IgD-negative memory B cell (primary cell): ENCODE results near the gene S100B. TPM values are rescaled to one million over a fixed set of nuclear protein-coding genes. Genes with fewer than 3 reads are reported as not detected.
"Not testable (repeated sequence)": the region's sequence is repeated elsewhere in the genome, so short reads cannot be mapped to it uniquely, and the experiment has no call there.

Experiments used
- H3K27ac Mint-ChIP-seq, 3 donors: one replicate each; pipeline ENCODE4 v1.8.0; 2020 to 2022; ENCODE audit warnings: mild to moderate bottlenecking in 3 of 3, mixed read lengths in 3 of 3, moderate library complexity in 1 of 3
- H3K27me3 Mint-ChIP-seq: one replicate; pipeline ENCODE4 v1.8.0; 2021; ENCODE audit warnings: mixed read lengths
- H3K36me3 Mint-ChIP-seq: one replicate; pipeline ENCODE4 v1.8.0; 2020; ENCODE audit warnings: mild to moderate bottlenecking, mixed read lengths
- H3K4me1 Mint-ChIP-seq, 3 donors: one replicate each; pipeline ENCODE4 v1.8.0; 2020 to 2022; ENCODE audit warnings: mixed read lengths in 3 of 3, mild to moderate bottlenecking in 1 of 3
- H3K4me3 Mint-ChIP-seq, 4 donors: one replicate each; pipeline ENCODE4 v1.8.0; 2020 to 2022; ENCODE audit warnings: mild to moderate bottlenecking in 4 of 4, mixed read lengths in 4 of 4, moderate library complexity in 3 of 4
- H3K9me3 Mint-ChIP-seq, 3 donors: one replicate each; pipeline ENCODE4 v1.8.0; 2020 to 2021; ENCODE audit warnings: mixed read lengths in 3 of 3, mild to moderate bottlenecking in 1 of 3
- polyA plus RNA-seq: library from polyadenylated mRNA; unstranded; fragments of 300-500 nt; fragmentation: Illumina TruSeq; gene quantifications from one replicate; pipeline ENCODE4 v1.2.3, GENCODE V29; 2021

S100B gene
- polyA plus RNA-seq, 1 donor from 2014 or later = 4.2 TPM

DNA sequence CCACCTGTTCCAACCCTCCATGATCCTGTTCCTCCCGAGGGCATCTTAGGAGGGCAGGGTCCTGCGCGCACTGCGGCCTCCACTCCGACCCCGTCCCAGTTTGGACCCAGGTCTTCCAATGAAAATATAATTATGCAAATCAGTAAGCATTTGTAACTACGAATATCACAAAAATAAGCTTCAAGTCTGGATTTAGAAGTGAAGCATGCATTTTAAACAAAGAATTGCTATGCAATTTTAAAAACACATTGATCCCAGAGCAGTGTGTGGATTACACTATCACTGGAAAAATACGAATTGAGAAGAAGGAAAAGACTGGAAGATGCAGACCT lies 31.3 kb upstream of the S100B start:
- H3K4me1 Mint-ChIP-seq = peaks cover 34 to 36% (median 35%) of the 10 kb centered on the region in 3 donors
- peaks cover 5% of the 10 kb centered on the region for H3K27me3 Mint-ChIP-seq
- peak overlapping the region; percentile 94 to 95 (median 95) for H3K27ac Mint-ChIP-seq
- H3K4me3 Mint-ChIP-seq = peak overlapping the region; percentile 89 to 96 (median 93)
- H3K36me3 Mint-ChIP-seq = peaks cover 2% of the 10 kb centered on the region
- H3K9me3 Mint-ChIP-seq = no peaks in the 10 kb centered on the region

DNA sequence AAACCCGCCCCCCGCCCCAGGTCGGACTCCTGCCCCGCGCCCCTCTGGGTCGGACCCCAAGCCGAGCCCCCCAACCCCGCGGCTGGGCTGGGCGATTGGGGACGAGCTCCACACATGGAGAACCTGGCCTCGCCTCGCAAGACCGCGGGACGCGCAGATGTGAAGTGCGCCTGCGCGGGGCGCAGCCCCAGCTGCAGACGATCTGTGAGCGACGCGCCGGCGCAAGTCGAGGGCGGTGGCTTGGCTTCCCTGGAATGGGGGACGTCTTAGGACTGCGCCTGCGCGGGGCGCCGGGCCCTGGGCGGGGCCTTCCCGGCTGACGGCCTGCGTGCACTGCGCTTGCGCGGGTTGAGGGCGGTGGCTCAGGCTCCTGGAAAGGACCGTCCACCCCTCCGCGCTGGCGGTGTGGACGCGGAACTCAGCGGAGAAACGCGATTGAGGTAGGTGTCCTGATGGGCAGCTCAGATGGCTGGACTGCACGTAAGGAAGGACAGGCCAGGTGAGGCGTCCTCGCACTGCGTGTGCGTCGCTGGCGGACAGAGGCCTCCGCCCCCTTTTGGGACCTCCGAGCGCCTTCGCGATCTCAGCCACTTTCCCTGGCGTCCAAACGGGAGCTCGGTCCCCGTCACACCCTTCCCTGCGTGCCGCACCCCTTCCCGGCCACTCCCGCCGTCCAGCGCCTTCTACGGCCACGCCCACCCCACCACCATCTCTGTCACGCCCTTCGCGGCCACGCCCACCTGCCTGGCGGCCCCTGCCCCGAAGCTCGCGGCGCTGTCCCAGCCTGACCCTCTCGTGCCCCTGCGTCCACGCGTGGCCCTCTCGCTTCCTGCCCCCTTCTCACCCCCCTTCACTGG lies 30.7 kb upstream of the S100B start, which contains the start of gene PRMT2:
TSS of gene PRMT2 (plus strand) at position 351 of the 857 bp plus-strand sequence. CDS start 1,278 bp downstream, outside the sequence.
- H3K4me1 Mint-ChIP-seq = peaks cover 32 to 34% (median 33%) of the 10 kb centered on the region in 3 donors

DNA sequence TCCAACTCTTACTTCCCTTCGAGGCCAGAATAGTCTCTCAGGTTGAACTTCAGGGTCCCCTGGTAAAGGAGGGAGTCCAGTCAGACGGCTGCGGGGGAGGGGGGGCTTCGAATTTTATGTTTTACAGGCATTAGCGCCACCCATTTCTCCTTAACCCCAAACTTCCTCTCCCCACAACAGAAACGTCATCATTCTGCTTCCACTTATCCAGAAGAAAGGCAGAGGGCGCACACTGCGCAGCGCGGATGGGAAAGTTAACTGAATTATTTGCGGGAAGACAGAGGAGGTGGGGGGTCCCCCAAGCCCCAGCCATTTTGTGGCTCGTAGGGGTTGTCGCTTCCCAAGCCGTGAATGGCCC lies 30.1 kb upstream of the S100B start:
- no peaks in the 10 kb centered on the region for H3K9me3 Mint-ChIP-seq
- H3K27ac Mint-ChIP-seq = peak overlapping the region; percentile 94 to 95 (median 95)
- H3K36me3 Mint-ChIP-seq = no peaks in the 10 kb centered on the region
- H3K4me3 Mint-ChIP-seq = peak overlapping the region; percentile 89 to 96 (median 93)
- peaks cover 10% of the 10 kb centered on the region for H3K27me3 Mint-ChIP-seq
- peaks cover 30 to 33% (median 32%) of the 10 kb centered on the region in 3 donors for H3K4me1 Mint-ChIP-seq

More for the DNA sequence above, 30.7 kb upstream of the S100B start, which contains the start of gene PRMT2:
- peaks cover under 1% of the 10 kb centered on the region for H3K36me3 Mint-ChIP-seq
- peak within 1 kb of the TSS; percentile 94 to 95 (median 95) for H3K27ac Mint-ChIP-seq
- H3K4me3 Mint-ChIP-seq = peak within 1 kb of the TSS; percentile 89 to 96 (median 93)
- H3K27me3 Mint-ChIP-seq = peaks cover 8% of the 10 kb centered on the region
- H3K9me3 Mint-ChIP-seq = no peaks in the 10 kb centered on the region

DNA sequence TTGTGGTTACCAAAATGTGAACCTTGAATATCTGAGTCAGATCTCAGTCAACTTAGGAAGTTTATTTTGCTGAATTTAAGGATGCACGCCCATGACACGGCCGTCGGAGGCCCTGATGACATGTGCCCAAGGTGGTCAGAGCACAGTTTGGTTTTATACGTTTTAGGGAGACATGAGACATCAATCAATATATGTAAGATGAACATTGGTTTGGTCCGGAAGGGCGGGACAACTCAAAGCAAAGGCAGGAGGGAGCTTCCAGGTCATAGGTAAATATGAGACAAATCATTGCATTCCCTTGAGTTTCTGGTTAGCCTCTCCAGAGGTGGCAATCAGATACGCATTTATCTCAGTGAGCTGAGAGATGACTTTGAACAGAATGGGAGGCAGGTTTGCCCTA lies 29.5 kb upstream of the S100B start:
- no peaks in the 10 kb centered on the region for H3K9me3 Mint-ChIP-seq
- peak overlapping the region; percentile 94 to 95 (median 95) for H3K27ac Mint-ChIP-seq
- H3K4me3 Mint-ChIP-seq = peak overlapping the region; percentile 89 to 96 (median 93)
- H3K4me1 Mint-ChIP-seq = peaks cover 25 to 30% (median 27%) of the 10 kb centered on the region in 3 donors
- peaks cover 12% of the 10 kb centered on the region for H3K27me3 Mint-ChIP-seq
- H3K36me3 Mint-ChIP-seq = no peaks in the 10 kb centered on the region

DNA sequence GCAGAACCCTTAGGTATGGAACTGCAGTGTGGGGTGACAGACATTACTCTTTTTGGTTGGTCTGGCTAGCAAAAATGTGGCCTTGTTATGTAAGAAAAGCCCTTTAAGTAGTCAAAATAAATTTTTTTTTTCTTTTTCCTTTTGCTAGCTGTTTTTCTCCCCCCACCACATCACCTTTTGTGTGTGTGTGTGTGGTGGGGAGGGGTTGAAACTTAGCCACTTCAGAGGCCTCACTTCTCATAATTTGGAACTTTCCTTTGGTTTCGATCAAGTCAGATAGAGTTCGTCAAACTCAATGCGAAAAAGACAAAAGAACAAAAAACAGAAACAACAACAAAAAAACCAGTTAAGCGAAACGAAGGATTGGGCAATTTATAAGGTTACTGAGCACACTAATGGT lies 28.7 kb upstream of the S100B start:
- H3K36me3 Mint-ChIP-seq = no peaks in the 10 kb centered on the region
- H3K9me3 Mint-ChIP-seq = no peaks in the 10 kb centered on the region
- H3K27me3 Mint-ChIP-seq = peaks cover 14% of the 10 kb centered on the region
- peak overlapping the region in 1 of 3 donors; percentile 94 for H3K27ac Mint-ChIP-seq
- H3K4me3 Mint-ChIP-seq = peak overlapping the region in 1 of 4 donors; percentile 91
- H3K4me1 Mint-ChIP-seq = peaks cover 20 to 25% (median 20%) of the 10 kb centered on the region in 3 donors

DNA sequence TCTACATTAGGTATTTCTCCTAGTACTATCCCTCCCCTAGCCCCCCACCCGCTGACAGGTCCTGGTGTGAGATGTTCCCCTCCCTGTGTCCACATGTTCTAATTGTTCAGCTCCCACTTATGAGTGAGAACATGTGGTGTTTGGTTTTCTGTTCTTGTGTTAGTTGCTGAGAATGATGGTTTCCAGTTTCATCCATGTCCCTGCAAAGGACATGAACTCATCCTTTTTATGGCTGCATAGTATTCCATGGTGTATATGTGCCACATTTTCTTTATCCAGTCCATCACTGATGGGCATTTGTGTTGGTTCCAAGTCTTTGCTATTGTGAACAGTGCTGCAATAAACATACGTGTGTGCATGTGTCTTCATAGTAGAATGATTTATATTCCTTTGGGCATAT lies 26.0 kb upstream of the S100B start:
- H3K27ac Mint-ChIP-seq, H3K4me1 Mint-ChIP-seq, H3K36me3 Mint-ChIP-seq, H3K9me3 Mint-ChIP-seq: not testable (repeated sequence)
- Mint-ChIP-seq H3K4me3 (peak overlapping the region in 1 of 4 donors; percentile 33), H3K27me3 (peaks cover 18% of the 10 kb centered on the region)

DNA sequence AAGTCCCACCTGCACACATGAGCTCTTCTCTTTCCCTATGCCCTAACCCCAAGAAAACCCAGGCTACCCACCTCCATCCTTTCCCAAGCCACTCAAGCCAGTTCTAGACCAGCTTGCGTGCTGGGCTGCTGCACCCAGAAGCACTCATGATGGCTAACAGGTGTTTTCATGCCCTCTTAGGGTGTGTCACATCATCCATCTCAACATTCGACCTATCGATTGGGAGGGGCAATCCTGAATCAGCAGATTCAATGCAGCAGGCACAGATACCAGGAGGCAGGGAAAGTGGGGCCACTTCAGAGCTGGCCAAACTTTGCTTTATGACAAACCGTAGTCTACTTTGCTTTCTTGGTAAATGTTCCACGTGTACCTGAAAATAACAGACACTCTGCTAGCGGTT lies 24.0 kb upstream of the S100B start:
- no peak overlapping the region for H3K4me3 Mint-ChIP-seq
- H3K4me1 Mint-ChIP-seq = no peaks in the 10 kb centered on the region
- H3K36me3 Mint-ChIP-seq = no peaks in the 10 kb centered on the region
- peak overlapping the region in 1 of 3 donors; percentile 26 for H3K27ac Mint-ChIP-seq
- H3K27me3 Mint-ChIP-seq = peaks cover 18% of the 10 kb centered on the region
- peaks cover 0 to 13% (median 9%) of the 10 kb centered on the region in 3 donors for H3K9me3 Mint-ChIP-seq

DNA sequence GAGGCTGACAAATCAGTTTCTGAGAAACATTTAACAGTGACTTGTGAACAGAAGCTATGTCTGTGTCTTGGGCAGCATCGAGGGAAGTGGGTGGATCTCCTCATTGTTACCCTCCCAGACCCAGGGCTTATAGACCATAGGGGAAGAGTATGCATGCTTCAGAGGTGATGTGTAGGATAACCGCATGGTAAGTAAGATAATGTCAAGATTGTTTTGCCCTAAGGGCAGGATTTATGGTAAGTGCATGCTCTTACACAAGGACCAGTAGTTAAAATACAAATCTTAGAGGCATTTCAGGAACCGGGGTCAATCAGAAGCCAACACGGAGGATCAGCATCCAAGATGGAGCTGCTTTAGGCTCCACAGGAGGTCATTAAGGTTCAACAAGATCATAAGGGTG lies 22.8 kb upstream of the S100B start:
- H3K36me3 Mint-ChIP-seq = no peaks in the 10 kb centered on the region
- no peak overlapping the region for H3K27ac Mint-ChIP-seq
- peaks cover 0 to 13% (median 9%) of the 10 kb centered on the region in 3 donors for H3K9me3 Mint-ChIP-seq
- H3K27me3 Mint-ChIP-seq = peaks cover 18% of the 10 kb centered on the region
- H3K4me1 Mint-ChIP-seq = peaks cover 0 to under 1% (median 0%) of the 10 kb centered on the region in 3 donors
- no peak overlapping the region for H3K4me3 Mint-ChIP-seq

DNA sequence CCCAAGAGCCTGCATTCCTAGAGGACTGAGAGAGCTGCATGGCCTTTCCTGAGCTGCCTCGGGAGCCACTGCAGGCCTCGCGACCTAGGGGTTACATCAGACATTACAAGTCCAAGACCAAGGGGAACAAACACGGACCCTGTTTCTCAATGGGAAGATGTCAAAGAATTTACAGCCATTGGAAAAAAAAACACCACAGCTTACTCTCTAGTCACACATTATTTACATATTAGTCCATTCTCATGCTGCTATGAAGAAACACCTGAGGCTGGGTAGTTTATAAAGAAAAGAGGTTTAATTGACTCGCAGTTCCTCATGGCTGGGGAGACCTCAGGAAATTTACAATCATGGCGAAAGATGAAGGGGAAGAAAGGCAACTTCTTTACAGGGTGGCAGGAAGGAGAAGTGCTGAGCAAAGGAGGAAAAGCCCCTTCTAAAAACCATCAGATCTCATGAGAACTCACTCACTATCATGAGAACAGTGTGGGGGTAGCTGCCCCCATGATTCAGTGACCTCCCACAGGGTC lies 22.2 kb upstream of the S100B start:
- H3K36me3 Mint-ChIP-seq = no peaks in the 10 kb centered on the region
- peaks cover 18% of the 10 kb centered on the region for H3K27me3 Mint-ChIP-seq
- H3K9me3 Mint-ChIP-seq = peaks cover 0 to 13% (median 9%) of the 10 kb centered on the region in 3 donors
- peaks cover 0 to 5% (median 0%) of the 10 kb centered on the region in 3 donors for H3K4me1 Mint-ChIP-seq
- peak overlapping the region in 2 of 3 donors; percentile 31 to 86 for H3K27ac Mint-ChIP-seq
- H3K4me3 Mint-ChIP-seq = no peak overlapping the region

DNA sequence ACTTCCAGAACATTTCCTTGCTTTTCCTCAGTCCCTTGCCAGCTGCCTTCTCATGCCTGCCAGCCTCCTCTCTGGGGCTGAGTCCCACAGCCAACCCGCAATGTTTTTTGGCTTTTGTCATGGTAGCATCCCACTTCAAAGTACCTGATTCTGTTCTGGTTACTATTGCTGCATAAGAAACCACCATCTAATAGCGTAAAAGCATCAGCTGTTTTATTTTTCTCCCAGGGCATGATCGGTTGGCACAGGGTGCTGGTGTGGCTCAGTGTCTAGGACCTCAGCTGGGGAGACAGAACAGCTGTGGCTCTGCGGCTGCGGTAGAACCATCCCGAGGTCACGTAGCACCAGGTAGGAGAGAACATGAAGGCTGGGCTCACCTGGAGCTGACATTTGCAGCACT lies 21.7 kb upstream of the S100B start:
- Mint-ChIP-seq H3K4me1 (peaks cover 0 to 5% (median 0%) of the 10 kb centered on the region in 3 donors), H3K4me3 (peak overlapping the region in 2 of 4 donors; percentile 6 to 33), H3K27me3 (peaks cover 16% of the 10 kb centered on the region), H3K9me3 (peaks cover 0 to 13% (median 9%) of the 10 kb centered on the region in 3 donors), H3K27ac (no peak overlapping the region), H3K36me3 (no peaks in the 10 kb centered on the region)

DNA sequence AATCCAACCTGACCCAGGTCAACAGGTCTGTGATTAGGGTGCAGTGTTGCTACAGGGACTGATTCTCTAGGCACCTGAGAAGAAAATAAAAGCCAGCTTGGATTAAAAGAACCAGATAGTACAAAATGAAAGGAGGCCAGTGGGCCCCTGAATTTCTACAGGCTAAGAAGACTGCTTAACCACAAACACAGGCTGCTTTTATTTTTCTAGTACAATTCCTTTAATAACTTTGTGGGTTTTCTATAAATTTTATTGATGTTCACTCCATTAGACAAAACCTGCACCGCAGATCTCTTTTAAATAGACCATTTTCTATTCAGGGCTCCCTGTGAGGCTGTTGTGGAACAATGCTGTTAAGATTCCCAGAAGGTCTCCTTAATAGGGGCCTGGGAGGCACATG lies 20.9 kb upstream of the S100B start:
- Mint-ChIP-seq H3K36me3 (no peaks in the 10 kb centered on the region), H3K9me3 (peaks cover 0 to 13% (median 9%) of the 10 kb centered on the region in 3 donors), H3K27me3 (peaks cover 10% of the 10 kb centered on the region), H3K4me1 (peaks cover 0 to 5% (median 0%) of the 10 kb centered on the region in 3 donors), H3K4me3 (no peak overlapping the region), H3K27ac (no peak overlapping the region)

DNA sequence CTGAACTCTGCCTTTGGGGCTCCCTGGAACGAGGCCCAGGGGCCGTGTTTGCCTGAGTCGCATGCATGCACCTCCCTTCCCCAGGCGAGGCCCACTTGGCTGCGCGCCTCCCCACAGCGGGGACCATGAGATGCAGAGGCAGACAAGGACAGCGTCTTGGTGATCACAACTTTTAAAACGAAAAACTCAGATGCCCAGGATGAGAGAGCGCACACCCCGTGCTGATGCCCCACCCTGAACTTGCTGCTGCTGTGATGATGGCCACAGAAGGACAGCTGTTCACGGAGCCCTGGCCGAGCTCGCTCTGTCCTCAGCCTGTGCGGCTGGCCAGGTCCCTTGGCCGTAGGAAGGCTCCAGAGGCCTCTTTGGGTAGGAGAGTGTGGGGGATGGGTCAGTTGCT lies 19.2 kb upstream of the S100B start:
- H3K4me3 Mint-ChIP-seq = peak overlapping the region in 1 of 4 donors; percentile 49
- peaks cover 0 to 13% (median 10%) of the 10 kb centered on the region in 3 donors for H3K9me3 Mint-ChIP-seq
- no peaks in the 10 kb centered on the region for H3K36me3 Mint-ChIP-seq
- peaks cover 0 to 5% (median 0%) of the 10 kb centered on the region in 3 donors for H3K4me1 Mint-ChIP-seq
- peak overlapping the region in 1 of 3 donors; percentile 76 for H3K27ac Mint-ChIP-seq
- H3K27me3 Mint-ChIP-seq = peaks cover 13% of the 10 kb centered on the region

DNA sequence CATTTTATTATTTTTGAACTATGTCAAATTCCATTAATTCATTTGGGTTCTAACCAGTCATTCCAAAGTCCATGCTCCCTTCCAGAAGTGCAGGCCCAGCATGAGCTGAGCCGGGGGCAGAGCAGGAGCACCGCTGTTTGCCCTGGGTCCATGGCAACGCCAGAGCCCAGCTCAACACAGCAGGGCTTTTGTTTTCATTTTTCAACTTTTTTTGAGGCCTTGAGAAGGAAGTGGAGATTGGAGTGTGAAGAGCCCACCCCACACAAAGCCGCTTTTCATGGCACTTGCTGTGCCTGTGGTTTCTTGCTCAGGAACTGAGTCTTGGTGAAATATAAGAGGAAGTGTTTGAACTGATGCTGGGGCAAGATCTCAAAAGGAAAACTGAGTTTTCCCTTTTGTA lies 17.3 kb upstream of the S100B start:
- Mint-ChIP-seq H3K4me1 (peaks cover 0 to 5% (median 0%) of the 10 kb centered on the region in 3 donors), H3K9me3 (peaks cover 0 to 13% (median 10%) of the 10 kb centered on the region in 3 donors), H3K4me3 (peak overlapping the region in 1 of 4 donors; percentile 39), H3K36me3 (no peaks in the 10 kb centered on the region), H3K27ac (peak overlapping the region; percentile 32 to 59 (median 39)), H3K27me3 (peaks cover 10% of the 10 kb centered on the region)

DNA sequence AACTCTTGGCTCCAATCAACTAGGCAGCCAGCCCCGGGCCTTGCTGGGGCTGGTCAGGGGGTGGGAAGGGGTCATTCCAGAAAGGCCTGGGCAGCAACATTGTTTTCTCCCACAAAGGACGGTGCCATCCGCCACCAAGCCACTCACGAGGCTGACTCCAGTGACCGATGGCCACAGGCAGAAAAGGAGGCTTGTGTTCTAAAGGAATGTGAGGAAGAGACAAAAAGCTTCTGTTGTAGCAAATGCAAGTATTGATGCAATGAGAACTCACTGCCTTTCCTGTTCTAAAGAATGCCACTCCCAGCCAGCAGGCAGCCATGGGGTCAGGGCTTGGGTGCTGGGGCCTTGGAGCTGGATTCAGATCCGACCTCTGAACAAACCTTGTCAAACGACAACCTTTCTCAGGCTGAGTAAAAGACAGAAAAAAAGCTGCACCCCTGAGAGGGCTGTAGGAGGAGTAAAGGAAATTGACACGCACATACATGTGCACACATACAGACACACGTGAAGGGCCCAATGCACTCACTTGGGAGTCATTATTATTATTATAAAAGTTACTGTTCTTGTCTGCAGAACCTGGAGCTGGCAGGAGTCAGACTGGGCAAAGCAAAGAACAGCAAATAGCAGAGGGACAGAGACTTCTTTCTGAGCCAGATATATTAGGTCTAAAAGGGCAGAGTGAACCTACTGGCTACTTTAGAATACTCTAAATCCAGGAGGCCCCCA lies 16.7 kb upstream of the S100B start:
- H3K27ac Mint-ChIP-seq = peak overlapping the region; percentile 32 to 59 (median 39)
- peaks cover 0 to 12% (median 9%) of the 10 kb centered on the region in 3 donors for H3K9me3 Mint-ChIP-seq
- peaks cover 0 to 5% (median 0%) of the 10 kb centered on the region in 3 donors for H3K4me1 Mint-ChIP-seq
- peak overlapping the region in 1 of 4 donors; percentile 23 for H3K4me3 Mint-ChIP-seq
- peaks cover 10% of the 10 kb centered on the region for H3K27me3 Mint-ChIP-seq
- no peaks in the 10 kb centered on the region for H3K36me3 Mint-ChIP-seq

DNA sequence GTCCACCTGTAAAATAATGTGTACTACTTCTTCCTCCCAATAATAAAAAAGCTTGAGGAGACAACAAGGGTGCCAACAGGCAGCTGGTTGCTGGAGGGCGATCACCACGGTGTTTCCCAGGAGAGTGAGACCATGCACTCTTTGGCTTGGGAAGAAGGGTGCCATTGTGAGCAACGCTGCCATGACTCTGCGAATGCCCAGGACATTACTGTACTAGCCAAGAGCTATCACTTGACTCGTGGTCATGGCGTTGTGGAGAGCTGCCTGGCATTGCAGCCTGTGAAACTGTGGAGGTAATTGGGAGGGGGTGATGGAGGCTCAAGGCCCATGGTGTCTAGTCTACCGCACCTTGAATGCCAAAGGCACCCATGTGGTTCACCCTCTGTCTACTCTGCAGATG lies 16.0 kb upstream of the S100B start:
- Mint-ChIP-seq H3K36me3 (no peaks in the 10 kb centered on the region), H3K27me3 (peaks cover 10% of the 10 kb centered on the region), H3K9me3 (peaks cover 0 to 6% (median 5%) of the 10 kb centered on the region in 3 donors), H3K27ac (peak overlapping the region in 1 of 3 donors; percentile 75), H3K4me3 (no peak overlapping the region), H3K4me1 (peaks cover 0 to 5% (median 0%) of the 10 kb centered on the region in 3 donors)
